Endometrial microvascular endothelial cells (primary cell): ENCODE data around the gene NAA15. TPM values are rescaled to one million over a fixed set of nuclear protein-coding genes. Genes with fewer than 3 reads are reported as not detected.
"Not testable (repeated sequence)": the region's sequence is repeated elsewhere in the genome, so short reads cannot be mapped to it uniquely, and the experiment has no call there.

Source experiments
- in situ Hi-C: cut with HindIII; loops from 2 replicates; pipeline ENCODE4 v1.10.0; 2017; ENCODE audit warnings: low sequenced_read_pairs, low pct_unique_long_range_greater_than_20kb; ENCODE audit errors: inconsistent ontology term
- total RNA-seq: library from RNA; depleted of rRNA; stranded (reverse); fragments of >200 nt; gene quantifications from one replicate; pipeline ENCODE4 v1.2.3, GENCODE V29; 2015; ENCODE audit errors: inconsistent ontology term

The NAA15 gene
- total RNA-seq, 1 donor from 2014 or later, result 45.8 TPM

DNA sequence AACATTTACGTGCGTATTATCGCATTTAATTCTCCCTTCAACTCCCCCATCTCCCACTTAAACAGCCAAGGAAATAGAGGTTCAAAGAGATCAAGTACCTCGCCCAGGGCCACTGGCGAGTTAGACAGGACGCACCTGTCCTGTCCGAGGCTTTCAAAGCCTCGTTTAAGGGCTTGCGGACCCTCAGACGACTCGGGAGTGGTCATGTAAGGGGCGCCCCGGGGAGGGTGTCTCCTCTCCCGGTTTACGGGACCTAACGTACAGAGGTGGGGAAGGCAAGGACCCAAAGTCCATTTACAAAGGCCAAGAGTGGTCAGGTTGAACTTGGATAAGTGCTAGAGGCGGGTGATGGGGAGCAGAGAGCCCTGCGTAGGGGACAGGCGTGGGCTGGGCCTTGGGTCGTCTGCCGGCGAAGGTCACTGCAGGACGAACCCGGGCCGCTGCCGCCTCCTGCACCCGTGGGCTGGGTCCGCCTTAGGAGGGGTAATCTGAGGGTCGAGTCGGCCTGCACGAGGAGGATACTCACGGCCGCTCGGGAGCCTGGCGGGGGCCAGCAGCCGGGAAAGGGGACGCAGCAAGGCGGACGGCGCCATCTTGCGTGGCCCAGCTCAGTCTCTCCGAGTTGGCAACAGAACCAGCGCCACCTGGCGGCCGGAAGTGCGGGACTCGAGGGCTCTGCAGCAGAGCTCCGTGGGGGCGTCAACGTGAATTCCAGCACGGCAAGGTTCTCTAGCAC lies 5.9 kb upstream of the NAA15 start:
- in situ Hi-C loops, result no loop called here

DNA sequence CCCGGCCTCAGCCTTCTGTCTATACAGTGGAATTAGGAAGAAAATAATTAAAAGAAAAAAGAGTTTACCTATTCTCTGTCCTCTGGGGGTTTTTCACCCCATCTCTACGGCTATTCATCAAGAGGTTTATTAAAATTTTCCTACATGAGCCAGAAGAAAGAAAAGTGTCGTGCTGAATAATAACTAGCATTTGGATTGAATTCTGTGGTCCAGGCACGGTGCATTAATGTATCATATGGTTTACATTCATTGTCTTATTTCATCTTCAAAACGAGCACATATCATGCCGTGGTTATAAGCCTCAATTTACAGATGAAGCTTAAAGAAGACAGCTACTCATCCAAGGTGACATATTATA lies 5.4 kb upstream of the NAA15 start:
- in situ Hi-C loops, result no loop called here

DNA sequence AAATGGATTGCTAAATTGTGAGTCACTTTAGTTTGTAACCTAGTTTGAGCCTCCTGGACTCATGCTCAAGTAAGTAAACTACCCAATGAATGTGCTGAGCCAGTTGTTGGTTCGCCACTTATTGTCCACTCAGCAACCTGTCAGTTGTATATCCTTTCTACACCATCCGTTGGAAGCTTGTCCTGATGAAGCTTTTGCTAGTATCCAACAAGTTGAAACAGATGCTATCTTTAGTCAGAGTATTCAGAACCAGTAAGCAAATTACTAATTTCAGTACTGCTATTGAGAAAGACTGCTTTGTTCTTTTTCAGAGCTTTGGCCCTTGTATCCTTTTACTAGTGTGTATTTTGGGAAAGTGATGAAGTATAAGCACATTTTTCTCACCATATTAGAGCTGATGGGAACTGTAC lies 4.3 kb upstream of the NAA15 start:
- in situ Hi-C loops, result no loop called here

DNA sequence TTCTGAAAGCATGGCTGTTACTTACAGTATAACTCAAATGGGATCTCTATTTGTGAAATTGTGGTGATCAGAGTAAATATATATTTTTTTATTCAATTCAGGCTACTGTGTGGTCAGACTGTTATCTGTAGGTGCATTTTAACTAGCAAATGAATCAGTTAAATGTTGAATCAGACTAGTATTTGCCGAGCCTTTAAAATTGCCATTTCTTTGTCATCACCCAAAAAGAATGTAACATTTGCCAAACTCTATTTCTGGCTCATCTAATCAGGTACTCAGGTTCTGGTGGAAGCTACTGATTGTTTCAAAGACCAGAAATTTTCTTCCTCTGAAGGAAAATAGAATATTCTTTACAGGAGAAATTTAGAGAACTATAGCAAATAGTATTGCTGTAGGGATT lies 1.8 kb upstream of the NAA15 start:
- in situ Hi-C loops, result no loop called here

DNA sequence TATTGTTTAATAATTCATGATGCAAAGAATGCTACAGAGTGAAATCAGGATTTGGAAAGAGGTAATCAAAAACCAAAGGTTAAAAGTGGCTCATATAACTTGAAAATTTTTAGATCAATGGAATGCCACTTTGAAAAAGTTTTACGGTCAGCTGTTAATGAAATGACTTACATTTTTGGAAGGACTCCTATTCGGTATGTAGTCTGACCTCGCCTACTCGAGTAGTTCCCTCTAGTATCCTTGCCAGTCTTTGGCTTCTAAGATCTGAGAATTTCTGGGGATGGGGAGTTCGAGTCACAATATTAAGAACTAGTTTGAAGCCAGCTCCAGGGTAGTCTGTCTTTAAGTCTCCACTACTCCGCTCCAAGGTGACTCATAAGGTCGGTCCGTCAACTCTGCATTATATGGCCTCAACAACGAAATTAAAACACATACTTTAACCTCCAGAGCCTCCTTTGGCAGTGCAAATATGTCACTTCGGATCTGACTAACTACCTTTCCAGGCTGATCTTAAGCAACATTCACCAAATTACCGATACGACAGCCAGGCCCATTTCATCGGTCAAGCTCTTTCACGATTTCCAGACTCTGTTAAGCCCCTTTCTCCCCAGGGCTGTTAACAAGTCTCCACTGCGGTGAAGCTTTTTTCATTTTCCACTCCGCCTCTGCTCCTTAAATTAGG lies 733 bp upstream of the NAA15 start:
- in situ Hi-C loops, result no loop called here

DNA sequence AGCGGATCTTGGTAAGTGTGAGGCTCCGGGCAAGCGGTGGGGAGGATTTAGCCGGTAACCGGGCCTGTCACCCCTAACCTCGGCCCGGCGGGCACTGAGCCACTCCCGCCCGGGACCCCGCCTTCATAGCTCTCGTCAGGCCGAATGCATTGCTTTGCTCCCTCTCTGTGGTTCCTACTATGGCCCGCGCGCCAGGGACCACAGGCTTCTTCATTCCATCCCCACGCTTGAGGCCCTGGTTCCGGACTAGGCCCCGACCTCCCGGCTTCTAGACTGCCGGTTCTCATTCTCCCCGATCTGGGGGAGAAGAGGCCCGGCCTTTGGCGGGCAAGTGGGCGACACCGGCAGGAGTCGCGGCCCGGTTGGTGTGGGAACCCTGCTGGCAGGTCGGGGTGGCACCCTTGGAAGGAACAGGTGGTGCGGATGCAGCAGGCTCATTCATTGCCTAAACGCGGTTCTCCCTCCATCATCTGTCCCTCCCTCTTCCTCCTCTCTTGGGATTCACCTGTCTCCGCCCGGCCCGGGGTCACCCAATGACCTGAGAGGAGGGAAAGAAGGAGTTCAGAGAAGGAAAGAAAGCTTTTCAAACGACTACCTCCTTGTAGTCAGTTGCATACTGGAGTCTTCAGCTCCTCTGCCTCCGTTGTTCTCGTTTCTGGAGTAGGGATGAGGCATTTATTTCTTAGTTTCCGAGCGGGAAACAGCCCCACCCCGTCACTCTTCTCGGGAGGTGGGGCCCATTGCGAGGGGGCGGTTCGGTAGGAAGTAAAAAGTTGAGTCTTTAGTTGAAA lies 711 bp downstream of the NAA15 start, which contains the start of gene NDUFC1:
Gene NDUFC1 (minus strand): TSS at position 657 of the 791 bp plus-strand sequence. CDS start 6,679 bp downstream, outside the sequence.
- in situ Hi-C loops, result no loop called here

DNA sequence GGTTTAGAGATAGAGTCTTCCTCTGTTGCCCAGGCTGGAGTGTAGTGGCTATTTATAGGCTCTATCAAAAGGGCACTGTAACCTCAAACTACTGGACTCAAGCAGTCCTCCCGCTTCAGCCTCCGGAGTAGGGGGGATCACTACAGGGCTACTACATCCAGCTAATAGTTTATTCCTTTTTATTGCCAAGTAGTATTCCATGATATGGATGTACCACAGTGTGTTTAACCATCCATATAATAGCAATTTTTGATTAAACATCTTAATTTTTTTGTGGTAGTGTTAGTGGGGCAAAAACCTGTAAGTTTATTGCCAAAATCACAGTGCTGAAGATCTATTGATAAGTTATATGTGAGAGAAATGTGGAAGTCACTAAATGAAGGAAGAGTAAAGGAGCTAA lies 3.6 kb downstream of the NAA15 start:
- in situ Hi-C loops, result no loop called here

DNA sequence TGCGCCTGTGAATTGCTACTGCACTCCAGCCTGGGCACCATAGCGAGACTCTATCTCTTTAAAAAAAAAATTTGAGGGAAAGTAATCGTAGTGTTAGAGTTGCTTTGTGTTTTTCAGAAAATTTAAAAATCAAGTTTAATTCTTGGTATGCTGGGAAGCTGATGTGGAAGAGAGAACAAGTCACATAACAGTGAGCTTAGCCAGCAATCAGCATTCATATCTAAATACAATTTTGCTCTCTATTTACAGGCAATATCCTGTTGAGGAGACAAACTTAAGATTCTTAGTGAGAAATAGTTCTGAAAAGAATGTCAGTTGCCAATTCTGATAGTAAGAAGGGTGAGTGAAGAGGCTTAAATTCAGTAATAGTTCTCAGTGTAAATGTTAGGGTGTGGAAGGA lies 10.6 kb downstream of the NAA15 start:
- in situ Hi-C loops, result no loop called here

DNA sequence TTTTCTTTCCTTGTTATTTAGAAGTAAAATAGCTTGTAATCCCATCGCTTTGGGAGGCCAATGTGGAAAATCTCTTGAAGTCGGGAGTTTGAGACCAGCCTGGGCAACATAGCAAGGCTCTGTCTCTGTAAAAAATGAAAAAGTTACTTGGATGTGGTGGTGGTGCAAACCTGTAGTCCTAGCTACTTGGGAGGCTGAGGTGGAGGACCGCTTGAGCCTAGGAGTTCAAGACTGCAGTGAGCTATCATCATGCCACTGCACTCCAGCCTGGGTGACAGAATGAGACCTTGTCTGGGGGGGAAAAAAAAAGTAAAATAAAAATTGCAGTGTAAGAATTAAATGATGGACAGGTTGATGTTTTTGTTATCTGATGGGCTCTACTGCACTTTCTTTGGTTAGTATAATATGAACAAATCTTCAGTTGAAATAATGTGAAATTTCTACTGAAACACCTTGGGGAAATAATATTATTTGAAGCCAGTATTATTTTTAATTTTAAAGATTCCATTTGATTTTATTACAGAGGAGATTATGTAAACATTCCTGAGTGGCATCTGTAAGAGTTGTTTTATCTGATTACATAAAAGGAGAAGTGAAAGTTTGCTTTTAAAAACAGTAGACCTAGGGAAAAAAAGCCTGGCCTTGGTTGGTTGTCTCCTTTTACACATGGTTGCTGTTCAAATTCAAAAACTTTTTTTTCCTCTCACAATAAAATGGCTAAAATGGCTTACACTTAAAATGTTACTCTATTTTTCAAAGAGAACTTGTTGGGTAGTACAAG lies 11.4 kb downstream of the NAA15 start:
- in situ Hi-C loops, result no loop called here

DNA sequence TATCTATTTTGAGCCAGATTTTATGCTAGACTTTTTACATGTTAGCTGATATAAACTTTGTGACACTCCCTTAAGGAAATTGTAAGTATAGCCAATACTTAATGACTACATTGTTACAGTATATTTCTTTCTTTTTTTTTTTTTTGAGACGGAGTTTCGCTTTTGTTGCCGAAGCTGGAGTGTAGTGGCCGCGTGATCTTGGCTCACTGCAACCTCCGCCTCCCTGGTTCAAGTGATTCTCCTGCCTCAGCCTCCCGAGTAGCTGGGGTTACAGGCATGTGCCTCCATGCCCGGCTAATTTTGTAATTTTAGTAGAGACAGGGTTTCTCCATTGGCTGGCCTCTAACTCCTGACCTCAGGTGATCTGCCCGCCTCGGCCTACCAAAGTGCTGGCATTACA lies 12.1 kb downstream of the NAA15 start:
- in situ Hi-C loops, result not testable (repeated sequence)

DNA sequence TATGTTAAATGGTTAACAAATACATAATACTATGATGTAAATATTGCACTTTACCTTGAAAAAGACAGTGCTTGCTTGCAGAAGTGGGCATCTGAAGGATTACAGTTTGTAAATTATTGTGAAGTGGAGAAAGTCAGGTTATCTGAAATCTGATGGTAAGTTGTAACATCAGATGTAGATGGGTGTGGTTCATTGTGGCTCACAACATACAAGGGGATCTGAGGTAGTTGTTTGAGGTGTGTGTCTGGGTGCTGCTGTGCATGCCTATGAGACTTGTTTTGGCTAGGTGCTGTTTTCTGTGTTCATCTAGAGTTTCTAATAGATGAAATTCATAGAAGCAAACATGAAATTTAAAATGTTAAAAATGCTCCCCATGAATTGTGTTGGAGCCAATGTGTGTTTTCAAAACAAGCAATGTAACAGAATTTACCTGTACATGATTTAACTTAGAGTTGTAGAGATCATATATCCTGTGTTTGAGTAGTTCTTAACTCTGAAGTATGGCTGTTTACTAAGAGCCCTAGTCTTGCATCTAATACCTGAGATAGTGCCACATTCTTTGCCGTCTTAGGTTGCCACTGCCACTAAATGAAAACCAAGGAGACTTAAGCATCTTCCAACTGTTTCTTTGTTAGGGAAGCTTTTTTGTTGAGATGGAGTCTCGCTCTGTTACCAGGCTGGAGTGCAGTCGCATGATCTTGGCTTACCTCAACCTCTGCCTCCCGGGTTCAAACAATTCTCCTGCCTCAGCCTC lies 12.9 kb downstream of the NAA15 start:
- in situ Hi-C loops, result no loop called here

DNA sequence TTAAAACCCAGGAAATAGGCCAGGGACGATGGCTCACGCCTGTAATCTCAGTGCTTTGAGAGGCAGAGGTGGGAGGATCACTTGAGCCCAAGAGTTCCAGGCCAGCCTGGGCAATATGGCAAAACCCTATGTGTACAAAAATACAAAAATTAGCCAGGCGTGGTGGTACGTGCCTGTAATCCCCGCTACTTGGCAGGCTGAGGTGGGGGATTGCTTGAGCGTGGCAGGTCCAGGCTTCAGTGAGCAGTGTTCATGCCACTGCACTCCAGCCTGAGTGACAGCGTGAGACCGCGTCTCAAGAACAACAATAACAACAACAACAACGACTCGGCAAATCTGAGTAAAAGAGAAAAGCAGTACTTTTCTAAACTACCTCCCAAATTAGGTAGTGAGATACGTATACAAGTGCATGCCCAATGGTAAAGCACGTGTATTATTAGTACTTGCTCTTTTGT lies 13.9 kb downstream of the NAA15 start:
- in situ Hi-C loops, result no loop called here

DNA sequence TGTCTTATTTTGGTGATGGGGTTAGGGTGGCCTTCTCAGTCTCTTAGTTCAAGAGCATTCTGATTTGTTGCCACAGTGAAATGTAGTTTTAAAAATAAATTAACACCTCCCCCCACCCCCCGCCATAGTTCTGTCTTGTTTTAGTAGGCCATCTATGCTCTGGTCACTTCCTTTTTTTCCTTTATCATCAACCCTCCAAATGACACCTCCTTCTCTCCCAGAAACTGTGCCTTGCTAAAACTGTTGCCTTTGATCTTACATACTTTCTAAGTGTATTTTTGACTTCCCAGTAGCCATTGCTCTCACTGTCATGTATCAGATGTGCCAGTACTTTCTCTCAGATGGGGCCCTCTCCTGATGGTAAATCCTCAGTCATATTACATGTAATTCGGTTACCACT lies 15.4 kb downstream of the NAA15 start:
- in situ Hi-C loops, result no loop called here

DNA sequence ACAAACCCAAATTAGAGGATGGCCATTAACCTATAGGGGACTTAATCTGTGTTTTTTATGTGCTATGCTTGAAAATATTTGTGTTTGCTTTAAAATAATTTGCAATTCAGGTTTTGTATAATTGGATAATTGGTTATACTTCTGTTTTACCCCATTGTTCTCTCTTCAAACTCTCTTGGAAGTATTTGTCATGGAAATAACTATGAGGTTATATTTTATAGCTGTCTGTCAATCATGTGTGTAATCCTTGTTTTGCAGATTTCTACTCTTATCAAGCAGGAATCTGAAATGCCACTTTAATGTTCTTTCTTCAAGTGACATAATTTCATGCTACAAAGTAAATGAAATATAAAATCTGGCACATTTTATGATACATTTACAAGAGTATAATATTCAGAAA lies 16.3 kb downstream of the NAA15 start:
- in situ Hi-C loops, result no loop called here

DNA sequence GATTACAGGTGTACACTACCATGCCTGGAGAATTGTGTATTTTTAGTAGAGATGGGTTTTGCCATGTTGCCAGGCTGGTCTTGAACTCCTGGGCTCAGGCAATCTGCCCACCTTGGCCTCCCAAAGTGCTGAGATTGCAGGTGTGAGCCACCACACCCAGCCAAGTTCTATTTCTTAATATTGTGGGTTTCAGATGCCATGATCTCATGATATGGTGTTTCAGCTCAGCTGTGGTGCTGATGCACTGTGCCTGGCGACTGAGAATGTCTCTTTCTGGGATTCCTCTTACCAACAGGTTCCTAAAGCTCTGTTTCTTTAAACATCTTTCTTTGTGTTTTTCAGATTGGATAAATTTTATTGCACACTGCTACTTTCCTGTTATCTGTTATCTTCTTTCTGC lies 18.3 kb downstream of the NAA15 start:
- in situ Hi-C loops, result no loop called here

DNA sequence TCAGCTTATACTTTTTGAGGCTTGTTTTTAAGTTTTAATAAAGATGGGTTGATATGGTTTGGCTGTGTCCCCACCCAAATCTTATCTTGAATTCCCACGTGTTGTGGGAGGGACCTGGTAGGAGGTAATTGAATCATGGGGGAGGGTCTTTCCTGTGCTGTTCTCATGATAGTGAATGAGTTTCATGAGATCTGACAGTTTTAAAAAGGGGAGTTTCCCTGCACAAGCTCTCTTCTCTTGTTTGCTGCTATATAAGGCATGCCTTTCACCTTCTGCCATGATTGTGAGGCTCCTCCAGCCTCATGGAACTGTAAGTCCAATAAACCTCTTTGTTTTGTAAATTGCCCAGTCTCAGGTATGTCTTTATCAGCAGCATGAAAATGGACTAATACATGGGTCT lies 20.8 kb downstream of the NAA15 start:
- in situ Hi-C loops, result not testable (repeated sequence)

DNA sequence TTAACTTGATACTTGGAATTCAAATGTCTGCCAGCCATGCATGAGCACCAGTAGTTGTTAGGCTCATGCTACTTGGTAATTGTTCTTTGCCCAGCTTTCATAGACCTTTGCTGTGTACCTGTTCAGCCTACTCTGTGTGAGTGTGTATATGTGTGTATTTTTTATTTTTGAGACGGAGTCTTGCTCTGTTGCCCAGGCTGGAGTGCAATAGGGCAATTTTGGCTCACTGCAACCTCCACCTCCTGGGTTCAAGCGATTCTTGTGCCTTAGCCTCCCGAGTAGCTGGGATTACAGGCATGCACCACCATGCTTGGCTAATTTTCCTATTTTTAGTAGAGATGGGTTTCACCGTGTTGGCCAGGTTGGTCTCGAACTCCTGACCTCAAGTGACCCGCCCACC lies 21.2 kb downstream of the NAA15 start:
- in situ Hi-C loops, result not testable (repeated sequence)

DNA sequence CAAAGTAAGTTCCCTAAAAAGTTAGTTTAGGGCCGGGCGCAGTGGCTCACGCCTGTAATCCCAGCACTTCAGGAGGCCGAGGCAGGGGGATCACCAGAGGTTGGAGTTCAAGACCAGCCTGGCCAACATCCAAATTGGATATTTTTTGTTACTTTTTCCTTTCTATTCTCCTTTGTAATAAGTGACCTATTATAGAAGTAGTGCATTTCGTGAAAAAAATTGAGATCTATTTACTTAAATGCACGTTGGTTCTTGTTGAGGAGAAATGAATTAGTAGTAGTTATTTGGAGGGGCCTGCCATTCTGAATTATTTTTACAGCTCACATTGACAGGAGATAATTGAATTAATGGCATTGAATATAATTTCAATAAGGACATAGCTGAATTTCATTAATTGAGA lies 23.3 kb downstream of the NAA15 start:
- in situ Hi-C loops, result no loop called here
